ENCODE measurements around the gene YPEL3. TPM values are rescaled to one million over a fixed set of nuclear protein-coding genes. Genes with fewer than 3 reads are reported as not detected.

YPEL3 gene
- total and polyA plus RNA-seq, 2 of the 8 experiments (the other 6 are each of a cell fraction or from before 2014, with no cell fraction given), result 40.3 to 53.3 TPM

GRCh38 chr16:30046588-30046987 is 49.4 kb downstream of the YPEL3 start (continued):
- TF ChIP-seq TCF12 (IDR thresholded peaks at IDR 0.05; ENCODE audit: low read depth, low read length), result no peak
- no peak for TF ChIP-seq SIRT6 (IDR thresholded peaks at IDR 0.05; ENCODE audit: low read length)
